GM13976 (cell line): Measurements from ENCODE around the gene LARGE2.
A peak's percentile ranks its signal among the peaks of the same experiment; 100 is the strongest.

Experiments used
- DNase-seq: peaks from one replicate; pipeline ENCODE4 v3.0.0; 2012; ENCODE audit warnings: low spot score
- in situ Hi-C: fragments of 300-500 bp; cut with MboI; formaldehyde crosslinking; loops from one replicate; pipeline ENCODE4 v1.12.0; 2022; ENCODE audit warnings: low sequenced_read_pairs, mixed read lengths, inconsistent platforms; ENCODE audit not compliant: unreplicated experiment
- TF ChIP-seq, protein P1 (sequence below): IDR thresholded peaks from 2 replicates; pipeline ENCODE4 v1.5.1; 2012; ENCODE audit warnings: borderline replicate concordance, mild to moderate bottlenecking; ENCODE audit not compliant: insufficient read depth; ENCODE audit errors: extremely low read depth, missing control alignments, control extremely low read depth

Gene LARGE2

DNA sequence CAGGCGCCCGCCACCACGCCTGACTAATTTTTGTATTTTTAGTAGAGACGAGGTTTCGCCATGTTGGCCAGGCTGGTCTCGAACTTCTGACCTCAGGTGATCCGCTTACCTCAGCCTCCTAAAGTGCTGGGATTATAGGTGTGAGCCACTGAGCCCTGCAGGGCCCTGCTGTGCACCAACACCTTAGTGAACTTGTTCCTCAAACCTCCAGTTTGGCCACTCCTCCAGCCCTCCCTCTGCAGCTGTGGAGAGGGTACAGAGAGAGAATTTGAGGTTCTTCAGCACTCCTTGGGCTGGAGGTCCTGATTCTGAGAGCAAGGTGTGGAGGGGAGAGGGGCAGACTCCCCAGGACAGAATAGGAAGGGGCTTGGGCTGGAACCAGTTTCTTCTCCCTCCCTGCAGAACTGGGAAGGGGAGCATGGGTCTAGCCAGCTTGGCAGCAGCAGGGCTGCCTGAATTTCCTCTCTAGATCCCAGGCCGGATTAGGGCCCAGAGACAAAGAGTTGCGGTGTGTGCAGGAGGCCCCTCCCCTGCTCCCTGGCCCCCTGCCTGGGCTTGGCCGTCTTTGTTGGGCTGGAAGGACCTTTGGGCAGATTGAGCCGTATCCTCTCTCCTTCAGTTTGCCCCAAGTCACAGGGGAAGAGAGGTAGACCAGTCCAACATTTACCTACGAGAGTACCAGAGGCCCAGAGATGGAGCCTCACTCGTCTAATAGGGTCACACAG, 2.5 kb upstream of the LARGE2 start:
- TF ChIP-seq, protein P1, sequence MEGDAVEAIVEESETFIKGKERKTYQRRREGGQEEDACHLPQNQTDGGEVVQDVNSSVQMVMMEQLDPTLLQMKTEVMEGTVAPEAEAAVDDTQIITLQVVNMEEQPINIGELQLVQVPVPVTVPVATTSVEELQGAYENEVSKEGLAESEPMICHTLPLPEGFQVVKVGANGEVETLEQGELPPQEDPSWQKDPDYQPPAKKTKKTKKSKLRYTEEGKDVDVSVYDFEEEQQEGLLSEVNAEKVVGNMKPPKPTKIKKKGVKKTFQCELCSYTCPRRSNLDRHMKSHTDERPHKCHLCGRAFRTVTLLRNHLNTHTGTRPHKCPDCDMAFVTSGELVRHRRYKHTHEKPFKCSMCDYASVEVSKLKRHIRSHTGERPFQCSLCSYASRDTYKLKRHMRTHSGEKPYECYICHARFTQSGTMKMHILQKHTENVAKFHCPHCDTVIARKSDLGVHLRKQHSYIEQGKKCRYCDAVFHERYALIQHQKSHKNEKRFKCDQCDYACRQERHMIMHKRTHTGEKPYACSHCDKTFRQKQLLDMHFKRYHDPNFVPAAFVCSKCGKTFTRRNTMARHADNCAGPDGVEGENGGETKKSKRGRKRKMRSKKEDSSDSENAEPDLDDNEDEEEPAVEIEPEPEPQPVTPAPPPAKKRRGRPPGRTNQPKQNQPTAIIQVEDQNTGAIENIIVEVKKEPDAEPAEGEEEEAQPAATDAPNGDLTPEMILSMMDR, result no peak
- in situ Hi-C loops, result no loop called here
- no peak for DNase-seq

- DNase-seq, result no peak
- TF ChIP-seq, protein P1, result no peak
- in situ Hi-C loops, result no loop called here
These were observed 1.7 kb upstream of the LARGE2 start for GRCh38 chr11:45920531-45921477.

GRCh38 chr11:45921561-45922424, 663 bp upstream of the LARGE2 start:
- no peak for DNase-seq
- in situ Hi-C loops, result no loop called here
- TF ChIP-seq, protein P1, result no peak

DNA sequence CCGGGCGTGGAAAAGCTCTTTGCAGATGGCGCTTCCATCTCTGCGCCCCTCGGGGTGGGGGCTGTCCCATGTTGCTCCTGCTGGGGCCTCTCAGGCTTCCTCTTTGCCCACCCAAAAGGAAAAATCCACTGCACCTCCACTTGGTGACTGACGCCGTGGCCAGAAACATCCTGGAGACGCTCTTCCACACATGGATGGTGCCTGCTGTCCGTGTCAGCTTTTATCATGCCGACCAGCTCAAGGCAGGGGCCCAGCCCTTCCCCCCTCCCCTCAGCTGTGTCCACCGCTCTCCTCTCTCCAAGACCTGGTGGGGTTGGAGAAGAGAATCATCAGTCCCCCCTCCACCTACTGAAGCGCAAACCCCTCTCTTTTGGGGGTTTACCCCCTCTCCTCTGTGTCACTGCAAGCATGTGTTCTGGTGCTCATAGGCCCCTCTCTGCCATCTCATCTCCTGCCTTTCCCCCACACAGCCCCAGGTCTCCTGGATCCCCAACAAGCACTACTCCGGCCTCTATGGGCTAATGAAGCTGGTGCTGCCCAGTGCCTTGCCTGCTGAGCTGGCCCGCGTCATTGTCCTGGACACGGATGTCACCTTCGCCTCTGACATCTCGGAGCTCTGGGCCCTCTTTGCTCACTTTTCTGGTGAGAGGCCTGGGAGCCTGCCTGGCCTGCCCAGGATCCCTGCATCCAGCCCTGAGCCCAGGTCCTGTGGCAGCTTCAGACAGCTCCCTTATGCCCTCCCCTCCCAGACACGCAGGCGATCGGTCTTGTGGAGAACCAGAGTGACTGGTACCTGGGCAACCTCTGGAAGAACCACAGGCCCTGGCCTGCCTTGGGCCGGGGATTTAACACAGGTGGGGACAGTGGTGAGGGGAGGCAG, 1.8 kb downstream of the LARGE2 start:
- in situ Hi-C loops, result no loop called here
- DNase-seq, result peak; percentile 34
- TF ChIP-seq, protein P1, result no peak

- in situ Hi-C loops, result no loop called here
- TF ChIP-seq, protein P1, result no peak
- no peak for DNase-seq
These were observed 2.5 kb downstream of the LARGE2 start for GRCh38 chr11:45924927-45925326.

GRCh38 chr11:45925550-45925949, 3.1 kb downstream of the LARGE2 start:
- DNase-seq, result no peak
- TF ChIP-seq, protein P1, result no peak
- in situ Hi-C loops, result no loop called here
